Measurements from ENCODE around the gene MAP3K4. TPM values are rescaled to one million over a fixed set of nuclear protein-coding genes. Genes with fewer than 3 reads are reported as not detected.

The MAP3K4 gene
- total and polyA plus RNA-seq, 7 donors = 4.6 to 79.2 (median 22.7) TPM

DNA sequence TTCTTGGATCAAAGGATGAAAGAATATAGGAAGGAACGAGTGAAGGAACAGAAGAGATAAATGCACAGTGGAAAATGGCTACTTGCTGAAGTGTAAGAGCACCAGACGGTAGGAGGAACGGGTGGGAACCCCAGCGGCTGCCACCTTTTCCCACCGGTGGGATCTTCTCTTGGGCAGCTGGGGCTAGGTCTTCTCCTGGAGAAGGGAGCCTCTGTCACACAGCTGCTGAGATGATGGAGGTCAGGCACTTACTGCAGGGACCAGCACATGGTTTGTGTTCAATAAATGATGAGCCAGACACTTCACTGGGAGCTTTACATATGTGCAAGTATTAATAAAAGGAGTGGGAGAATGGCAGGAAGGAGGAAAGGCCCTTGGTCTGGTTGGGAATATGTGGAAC, 158.6 kb downstream of the MAP3K4 start:
- no peak for TF ChIP-seq POLR2A (IDR thresholded peaks at IDR 0.05)
- no peaks in the 10 kb centered on the region for H3K4me1 ChIP-seq
- no peak overlapping the region for H3K4me3 ChIP-seq
- peak; percentile 13 for DNase-seq
- 91 to 96% methylated on average over 5 of the region's 5 CpGs for WGBS, 2 donors
- intact Hi-C loops (cut with DNase I) = no loop called here
- peaks cover 3 to 52% (median 8%) of the 10 kb centered on the region in 4 donors for H3K36me3 ChIP-seq
- H3K27me3 ChIP-seq = no peaks in the 10 kb centered on the region
- no peak overlapping the region for H3K27ac ChIP-seq
- H3K9me3 ChIP-seq = no peaks in the 10 kb centered on the region

GRCh38 chr6:161150566-161150965, 159.0 kb downstream of the MAP3K4 start:
- Histone ChIP-seq H3K4me3 (no peak overlapping the region), H3K36me3 (peaks cover 3 to 51% (median 8%) of the 10 kb centered on the region in 4 donors), H3K27me3 (no peaks in the 10 kb centered on the region), H3K4me1 (no peaks in the 10 kb centered on the region), H3K27ac (no peak overlapping the region), H3K9me3 (no peaks in the 10 kb centered on the region)
- TF ChIP-seq EP300 (IDR thresholded peaks at IDR 0.05) = no peak
- no peak for TF ChIP-seq POLR2A (IDR thresholded peaks at IDR 0.05)
- no peak for TF ChIP-seq POLR2AphosphoS5 (IDR thresholded peaks at IDR 0.05)
- TF ChIP-seq, protein P1, sequence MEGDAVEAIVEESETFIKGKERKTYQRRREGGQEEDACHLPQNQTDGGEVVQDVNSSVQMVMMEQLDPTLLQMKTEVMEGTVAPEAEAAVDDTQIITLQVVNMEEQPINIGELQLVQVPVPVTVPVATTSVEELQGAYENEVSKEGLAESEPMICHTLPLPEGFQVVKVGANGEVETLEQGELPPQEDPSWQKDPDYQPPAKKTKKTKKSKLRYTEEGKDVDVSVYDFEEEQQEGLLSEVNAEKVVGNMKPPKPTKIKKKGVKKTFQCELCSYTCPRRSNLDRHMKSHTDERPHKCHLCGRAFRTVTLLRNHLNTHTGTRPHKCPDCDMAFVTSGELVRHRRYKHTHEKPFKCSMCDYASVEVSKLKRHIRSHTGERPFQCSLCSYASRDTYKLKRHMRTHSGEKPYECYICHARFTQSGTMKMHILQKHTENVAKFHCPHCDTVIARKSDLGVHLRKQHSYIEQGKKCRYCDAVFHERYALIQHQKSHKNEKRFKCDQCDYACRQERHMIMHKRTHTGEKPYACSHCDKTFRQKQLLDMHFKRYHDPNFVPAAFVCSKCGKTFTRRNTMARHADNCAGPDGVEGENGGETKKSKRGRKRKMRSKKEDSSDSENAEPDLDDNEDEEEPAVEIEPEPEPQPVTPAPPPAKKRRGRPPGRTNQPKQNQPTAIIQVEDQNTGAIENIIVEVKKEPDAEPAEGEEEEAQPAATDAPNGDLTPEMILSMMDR (IDR thresholded peaks at IDR 0.05) = no peak
- DNase-seq = peak; percentile 41
- intact Hi-C loops (cut with DNase I) = no loop called here
- WGBS, 2 donors = 84 to 93% methylated on average over 8 of the region's 8 CpGs

DNA sequence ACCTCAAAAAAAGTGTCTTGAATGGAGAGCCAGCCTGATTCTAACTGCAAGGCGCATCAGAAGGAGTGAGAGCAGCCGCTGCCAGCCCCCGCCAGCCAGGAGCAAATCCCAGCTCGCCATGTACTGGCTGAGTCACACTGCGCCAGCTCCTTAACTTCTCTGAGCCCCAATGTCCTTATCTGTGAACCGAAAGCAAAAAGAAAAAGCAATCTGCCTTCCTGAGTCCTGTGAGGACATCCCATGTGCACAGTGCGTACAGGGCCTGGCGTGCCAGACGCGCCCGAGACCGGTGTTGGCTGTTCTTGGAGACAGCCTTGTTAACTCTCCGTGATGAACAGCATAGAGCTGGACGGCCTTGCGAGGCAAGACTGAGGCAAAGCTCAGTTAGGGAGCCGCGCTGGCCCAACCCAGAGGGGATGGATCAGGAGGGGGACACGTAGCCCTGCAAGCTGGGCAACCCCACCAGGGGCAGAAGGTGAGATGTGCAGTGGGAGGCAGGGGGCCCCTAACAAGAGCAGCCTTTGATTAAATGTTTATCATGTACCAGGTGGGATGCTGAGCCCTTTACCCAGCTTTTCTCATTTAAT, 159.6 kb downstream of the MAP3K4 start:
- Histone ChIP-seq H3K27me3 (no peaks in the 10 kb centered on the region), H3K4me3 (no peak overlapping the region), H3K27ac (no peak overlapping the region), H3K4me1 (no peaks in the 10 kb centered on the region), H3K36me3 (peaks cover 3 to 46% (median 8%) of the 10 kb centered on the region in 4 donors), H3K9me3 (no peaks in the 10 kb centered on the region)
- intact Hi-C loops (cut with DNase I) = no loop called here
- WGBS, 2 donors = 93 to 95% methylated on average over 18 of the region's 18 CpGs
- no peak for TF ChIP-seq EP300 (IDR thresholded peaks at IDR 0.05)
- no peak for TF ChIP-seq POLR2AphosphoS5 (IDR thresholded peaks at IDR 0.05)
- no peak for TF ChIP-seq POLR2A (IDR thresholded peaks at IDR 0.05)
- TF ChIP-seq, protein P1 (IDR thresholded peaks at IDR 0.05) = no peak
- DNase-seq = peak; percentile 52

DNA sequence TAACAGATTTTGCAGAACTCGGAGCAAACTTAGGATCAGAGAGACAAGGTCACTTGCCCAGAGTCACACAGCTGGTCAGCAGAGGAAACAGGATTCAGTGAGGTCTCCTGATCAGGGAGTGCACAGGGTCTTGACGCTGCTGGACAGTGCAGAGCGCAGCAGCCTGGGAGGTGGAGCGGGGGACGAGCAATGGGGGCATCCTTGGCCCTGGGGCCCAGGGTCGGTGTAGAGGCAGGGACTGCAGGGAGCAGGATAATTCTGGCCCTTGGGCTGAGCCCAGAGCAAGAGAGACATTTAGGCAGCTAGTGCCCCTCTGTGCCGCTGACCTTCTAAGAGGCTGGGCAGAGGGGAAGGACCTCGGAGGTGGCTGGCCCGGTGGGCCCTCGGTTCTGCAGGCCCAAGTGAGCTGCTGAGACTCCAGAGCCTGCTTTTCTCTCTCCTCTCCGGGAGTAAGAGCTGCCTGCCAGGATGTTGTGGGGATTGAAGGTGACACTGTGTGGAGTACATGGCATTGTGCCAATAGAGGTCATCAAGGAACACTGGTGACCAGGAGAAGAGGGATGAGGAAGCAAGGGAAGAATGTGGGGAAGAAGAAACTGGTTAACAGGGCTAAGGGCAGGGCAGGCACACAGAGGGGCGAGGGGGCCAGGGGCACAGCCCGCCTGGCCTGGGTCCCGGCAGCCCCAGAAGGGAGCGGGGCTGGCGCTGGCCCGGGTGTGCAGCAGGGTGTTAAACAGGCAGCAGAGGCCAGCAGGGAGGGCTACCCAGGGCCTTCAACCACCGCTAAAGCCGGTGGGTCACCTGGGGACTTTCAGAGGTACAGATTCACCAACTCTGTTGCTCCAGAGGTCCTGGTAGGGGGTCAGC, 160.3 kb downstream of the MAP3K4 start:
- Histone ChIP-seq H3K4me3 (no peak overlapping the region), H3K4me1 (no peaks in the 10 kb centered on the region), H3K27me3 (no peaks in the 10 kb centered on the region), H3K36me3 (peaks cover 3 to 38% (median 8%) of the 10 kb centered on the region in 4 donors), H3K9me3 (no peaks in the 10 kb centered on the region), H3K27ac (no peak overlapping the region)
- TF ChIP-seq, protein P1 (IDR thresholded peaks at IDR 0.05) = no peak
- TF ChIP-seq POLR2A (IDR thresholded peaks at IDR 0.05) = no peak
- TF ChIP-seq POLR2AphosphoS5 (IDR thresholded peaks at IDR 0.05) = no peak
- no peak for TF ChIP-seq EP300 (IDR thresholded peaks at IDR 0.05)
- DNase-seq = peak; percentile 41
- intact Hi-C loops (cut with DNase I) = no loop called here
- WGBS, 2 donors = 90 to 92% methylated on average over 19 of the region's 19 CpGs

GRCh38 chr6:161152527-161152862, 160.9 kb downstream of the MAP3K4 start:
- intact Hi-C loops (cut with DNase I) = no loop called here
- H3K4me1 ChIP-seq = no peaks in the 10 kb centered on the region
- H3K36me3 ChIP-seq = peaks cover 2 to 32% (median 7%) of the 10 kb centered on the region in 4 donors
- H3K27me3 ChIP-seq = no peaks in the 10 kb centered on the region
- 84% methylated on average over 9 of the region's 9 CpGs for WGBS, 2 donors
- DNase-seq = peak; percentile 63
- no peak overlapping the region for H3K4me3 ChIP-seq
- H3K27ac ChIP-seq = no peak overlapping the region
- no peaks in the 10 kb centered on the region for H3K9me3 ChIP-seq
- TF ChIP-seq POLR2AphosphoS5 (IDR thresholded peaks at IDR 0.05) (no peak), EP300 (IDR thresholded peaks at IDR 0.05) (no peak), POLR2A (IDR thresholded peaks at IDR 0.05) (no peak)
- TF ChIP-seq, protein P1 (IDR thresholded peaks at IDR 0.05) = no peak

Measured in sigmoid colon (tissue), 7 donors.